GM20431 (cell line): ENCODE data around the gene UBC.
"Not testable (repeated sequence)": the region's sequence is repeated elsewhere in the genome, so short reads cannot be mapped to it uniquely, and the experiment has no call there.

Experiments used
- in situ Hi-C: fragments of 300-500 bp; cut with MseI, MboI; formaldehyde crosslinking; loops from one replicate; pipeline ENCODE4 v1.15.0; 2020; ENCODE audit warnings: low sequenced_read_pairs; ENCODE audit not compliant: unreplicated experiment

Gene UBC

DNA sequence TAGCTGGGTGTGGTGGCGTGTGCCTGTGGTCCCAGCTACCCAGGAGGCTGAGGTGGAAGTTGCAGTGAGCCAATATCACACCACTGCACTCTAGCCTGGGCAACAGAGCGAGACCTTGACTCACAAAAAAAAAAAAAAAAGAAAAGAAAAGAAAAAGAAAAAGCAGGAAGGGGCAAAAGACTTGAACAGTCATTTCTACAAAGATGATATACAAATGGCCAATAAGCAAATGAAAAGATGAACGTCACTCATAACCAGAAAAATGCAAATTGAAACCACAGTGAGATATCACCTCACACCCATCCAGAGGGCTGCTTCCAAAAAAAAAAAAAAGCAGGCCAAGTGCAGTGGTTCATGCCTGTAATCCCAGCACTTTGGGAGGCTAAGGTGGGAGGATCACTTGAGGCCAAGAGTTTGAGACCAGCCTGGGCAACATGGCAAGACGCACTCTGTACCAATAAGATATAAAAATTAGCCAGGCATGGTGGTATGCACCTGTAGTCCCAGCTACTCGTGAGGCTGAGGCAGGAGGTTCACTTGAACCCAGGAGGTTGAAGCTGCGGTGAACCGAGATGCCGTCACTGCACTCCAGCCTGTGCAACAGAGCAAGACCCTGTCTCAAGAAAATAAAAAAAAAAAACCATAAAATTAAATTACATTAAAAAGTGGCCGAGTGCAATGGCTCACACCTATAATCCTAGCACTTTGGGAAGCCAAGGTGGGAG, 20.5 kb downstream of the UBC start:
- in situ Hi-C loops = no loop called here

GRCh38 chr12:124888260-124888659, 26.2 kb downstream of the UBC start:
- in situ Hi-C loops = no loop called here

DNA sequence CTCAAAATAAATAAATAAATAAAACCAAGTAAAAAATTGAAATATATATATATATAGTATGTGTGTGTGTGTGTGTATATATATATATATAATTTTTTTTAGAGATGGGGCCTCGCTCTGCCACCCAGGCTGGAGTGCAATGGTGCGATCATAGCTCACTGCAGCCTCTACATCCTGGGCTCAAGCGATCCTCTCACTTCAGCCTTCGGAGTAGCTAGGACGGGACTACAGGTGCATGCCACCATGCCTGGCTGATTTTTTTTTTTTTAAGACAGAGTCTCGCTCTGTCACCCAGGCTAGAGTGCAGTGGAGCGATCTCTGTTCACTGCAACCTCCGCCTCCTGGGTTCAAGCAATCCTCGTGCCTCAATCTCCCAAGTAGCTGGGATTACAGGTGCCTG, 26.7 kb downstream of the UBC start:
- in situ Hi-C loops = not testable (repeated sequence)

DNA sequence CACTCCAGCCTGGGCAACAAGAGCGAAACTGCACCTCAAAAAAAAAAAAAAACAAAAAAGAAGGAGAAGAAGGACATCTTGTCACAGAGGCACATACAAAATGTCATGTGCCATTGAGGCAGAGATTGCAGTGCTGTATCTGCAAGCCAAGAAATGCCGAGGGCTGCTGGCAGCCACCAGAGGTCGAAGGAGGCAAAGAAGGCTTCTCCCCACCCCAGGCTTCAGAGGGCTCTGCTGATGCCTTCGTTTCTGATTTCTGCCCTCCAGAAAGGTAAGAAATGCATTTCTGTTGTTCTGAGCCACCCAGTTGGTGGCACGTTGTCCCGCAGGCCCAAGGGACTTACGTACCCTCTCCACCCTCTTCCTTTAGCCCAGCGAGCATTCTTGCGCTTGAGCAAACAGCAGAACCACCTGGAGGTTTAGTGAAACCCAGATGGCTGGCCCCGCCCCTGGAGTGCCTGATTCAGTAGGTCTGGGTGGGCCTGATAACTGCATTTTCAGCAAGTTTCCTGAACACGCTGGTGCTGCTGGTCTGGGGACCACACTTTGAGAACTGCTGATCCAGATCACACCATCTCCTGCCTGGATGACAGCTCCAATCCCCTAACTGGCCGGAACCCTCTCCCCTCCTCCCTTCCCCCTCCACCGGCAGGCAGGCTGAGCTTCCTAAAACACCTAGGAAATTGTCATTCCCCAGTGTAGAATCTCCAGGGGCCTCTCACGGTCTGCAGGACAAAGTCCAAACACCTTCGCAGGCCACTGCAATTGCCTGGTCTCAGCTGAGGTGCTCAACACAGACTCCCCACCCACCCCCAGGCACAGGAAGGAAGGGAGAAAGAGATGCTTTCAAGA, 29.6 kb downstream of the UBC start:
- in situ Hi-C loops = no loop called here

GRCh38 chr12:124883263-124884130, 31.0 kb downstream of the UBC start:
- in situ Hi-C loops = no loop called here

DNA sequence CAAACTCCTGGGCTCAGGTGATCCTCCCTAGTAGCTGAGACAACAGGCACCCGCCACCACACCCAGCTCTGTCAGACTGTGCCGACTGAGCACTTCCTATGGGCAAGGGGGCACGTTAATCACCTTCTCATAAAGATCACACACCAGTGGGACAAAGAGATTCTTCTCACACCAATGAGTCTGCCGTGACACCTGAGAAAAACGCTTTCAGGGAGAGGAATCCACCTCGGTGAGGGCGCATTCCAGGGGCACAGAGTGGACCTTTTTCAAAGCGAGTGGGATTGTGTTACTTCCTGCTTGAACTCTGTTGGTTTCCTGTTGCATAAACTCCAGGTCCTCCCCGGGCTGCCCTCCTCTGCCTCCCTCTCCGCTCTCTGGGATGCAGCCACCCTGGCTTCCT, 33.3 kb downstream of the UBC start:
- in situ Hi-C loops = no loop called here

DNA sequence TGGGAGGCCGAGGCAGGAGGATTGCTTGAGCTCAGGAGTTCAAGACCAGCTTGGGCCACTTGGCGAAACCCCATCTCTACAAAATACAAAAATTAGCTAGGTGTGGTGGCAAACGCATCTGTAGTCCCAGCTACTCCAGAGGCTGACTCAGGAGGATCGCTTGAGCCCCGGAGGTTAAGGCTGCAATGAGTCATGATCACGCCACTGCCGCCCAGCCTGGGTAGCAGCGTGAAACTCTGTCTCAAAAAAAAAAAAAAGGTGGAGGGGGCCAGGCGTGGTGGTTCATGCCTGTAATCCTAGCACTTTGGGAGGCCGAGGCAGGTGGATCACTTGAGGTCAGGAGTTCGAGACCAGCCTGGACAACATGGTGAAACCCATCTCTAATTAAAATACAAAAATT, 34.1 kb downstream of the UBC start:
- in situ Hi-C loops = not testable (repeated sequence)

DNA sequence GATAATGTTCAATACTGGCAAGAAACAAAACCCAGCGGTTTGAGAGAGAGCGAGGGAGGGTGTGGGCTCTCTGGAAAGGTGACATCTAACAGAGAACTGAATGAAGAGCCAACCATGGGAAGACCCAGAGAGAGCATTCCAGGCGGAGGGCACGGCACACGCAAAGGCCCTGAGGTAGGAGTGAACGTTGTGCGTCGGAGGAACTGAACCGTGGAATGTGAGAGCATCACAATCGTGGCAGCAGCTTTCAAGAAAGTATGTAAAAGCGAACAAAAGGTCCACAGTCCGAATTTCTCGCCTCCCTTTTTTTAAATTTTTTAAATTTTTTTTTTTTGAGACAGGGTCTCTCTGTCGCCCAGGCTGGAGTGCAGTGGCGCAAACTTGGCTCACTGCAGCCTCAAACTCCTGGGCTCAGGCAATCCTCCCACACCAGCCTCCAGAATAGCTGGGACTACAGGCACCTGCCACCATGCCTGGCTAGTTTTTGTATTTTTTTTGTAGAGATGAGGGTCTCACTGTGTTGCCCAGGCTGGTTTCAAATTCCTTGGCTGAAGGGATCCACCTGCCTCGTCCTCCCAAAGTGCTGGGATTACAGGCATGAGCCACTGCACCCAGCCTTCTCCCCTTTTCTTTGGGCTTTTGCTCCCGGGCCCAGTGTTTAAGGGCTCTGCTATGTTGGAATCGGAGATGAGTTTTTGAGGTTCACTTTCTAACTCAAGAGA, 35.5 kb downstream of the UBC start:
- in situ Hi-C loops = no loop called here

DNA sequence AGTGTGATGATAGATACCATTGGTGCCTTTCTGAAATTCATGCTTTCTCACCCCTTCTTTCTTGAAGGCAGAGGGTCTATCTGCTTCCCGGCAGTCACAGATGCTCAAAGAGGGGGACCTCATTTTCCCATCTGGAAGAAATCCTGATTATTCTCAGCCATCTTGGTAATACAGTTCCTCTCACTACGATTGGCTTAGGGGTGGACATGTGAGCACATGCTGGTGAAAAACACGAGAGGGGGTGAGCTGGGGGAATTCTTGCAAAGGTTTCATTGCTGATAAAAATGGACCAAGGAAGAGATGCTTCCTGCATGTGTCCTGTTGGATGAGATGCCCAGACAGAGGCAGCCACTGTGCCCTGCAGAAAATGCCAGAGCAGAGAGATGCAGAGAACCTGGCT, 37.0 kb downstream of the UBC start:
- in situ Hi-C loops = no loop called here

DNA sequence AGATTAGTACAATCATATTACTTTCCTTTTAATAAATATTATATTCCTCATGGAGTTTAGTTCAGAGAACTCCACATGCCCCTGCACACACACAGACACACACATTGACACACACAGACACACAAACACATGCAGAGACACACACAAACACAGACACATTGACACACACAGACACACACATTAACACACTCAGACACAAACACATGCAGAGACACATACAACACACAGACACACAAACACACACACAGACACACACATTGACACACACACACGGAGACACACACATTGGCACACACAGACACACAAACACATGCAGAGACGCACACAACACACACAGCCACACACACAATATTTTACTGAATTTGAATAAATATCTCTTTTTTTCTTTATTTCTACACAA, 38.3 kb downstream of the UBC start:
- in situ Hi-C loops = no loop called here

DNA sequence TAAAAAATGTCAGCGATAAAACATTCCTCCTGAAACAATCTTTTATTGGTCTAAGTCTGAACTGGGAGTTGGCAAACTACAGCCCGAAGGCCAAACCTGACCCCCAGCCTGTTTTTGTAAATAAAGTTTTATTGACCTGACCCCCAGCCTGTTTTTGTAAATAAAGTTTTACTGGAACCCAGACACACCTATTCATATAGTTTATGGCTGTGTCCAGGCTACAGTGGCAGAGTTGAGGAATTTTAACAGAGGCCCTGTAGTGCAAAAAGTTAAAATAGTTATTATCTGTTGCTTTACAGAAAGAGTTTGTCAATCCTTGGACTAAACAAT, 38.7 kb downstream of the UBC start:
- in situ Hi-C loops = no loop called here

- in situ Hi-C loops = no loop called here
These were observed 39.3 kb downstream of the UBC start for GRCh38 chr12:124874988-124875802.

- in situ Hi-C loops = no loop called here
These were observed 40.3 kb downstream of the UBC start for GRCh38 chr12:124874188-124874587.

DNA sequence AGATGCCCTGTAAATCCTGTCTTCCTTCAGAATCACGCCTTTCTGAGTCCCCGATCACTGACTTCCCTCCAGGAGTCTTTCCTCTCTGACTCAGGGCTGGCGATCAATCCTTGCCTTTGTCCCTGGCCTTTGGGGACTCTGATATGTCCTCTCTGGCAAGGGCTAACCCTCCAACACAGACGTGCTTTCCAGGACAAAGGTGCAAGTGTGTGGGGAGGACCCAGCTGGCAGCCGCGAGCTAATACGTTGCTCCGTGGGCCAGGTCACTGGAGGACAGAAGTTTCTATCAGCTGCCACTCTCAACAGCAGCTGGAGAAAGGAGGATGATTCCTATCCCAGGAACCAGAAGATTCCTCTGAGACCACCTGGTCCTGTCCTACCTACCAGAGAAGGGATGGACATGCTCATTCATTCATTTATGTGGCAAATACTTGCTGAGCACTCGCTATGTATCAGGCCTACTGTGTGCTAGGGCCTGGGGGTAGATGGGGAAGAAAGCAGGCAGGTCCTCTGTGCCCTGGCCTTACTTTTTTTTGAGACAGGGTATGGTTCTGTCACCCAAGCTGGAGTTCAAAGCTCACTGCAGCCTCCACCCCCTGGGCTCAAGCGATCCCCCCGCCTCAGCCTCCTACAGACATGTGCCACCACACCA, 42.3 kb downstream of the UBC start:
- in situ Hi-C loops = no loop called here

DNA sequence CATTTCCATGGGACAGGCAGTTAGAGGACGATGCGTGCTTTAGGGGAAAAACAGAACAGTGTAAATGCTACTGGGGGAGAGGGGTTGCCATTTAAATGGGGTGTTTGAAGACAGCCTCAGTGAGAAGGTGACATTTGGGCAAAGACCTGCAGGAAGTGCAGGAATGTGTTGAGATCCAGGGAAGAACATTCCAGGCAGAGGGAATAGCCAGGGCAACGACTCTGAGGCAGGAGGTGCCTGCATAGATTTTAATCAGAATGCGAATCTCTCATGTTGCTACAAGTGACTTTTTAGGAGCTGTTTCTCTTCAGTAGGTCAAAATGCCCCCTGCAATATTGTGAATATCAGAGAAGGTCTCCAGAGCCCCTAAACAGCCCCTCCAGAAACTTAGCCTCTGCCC, 43.2 kb downstream of the UBC start:
- in situ Hi-C loops = no loop called here

GRCh38 chr12:124870515-124870914, 43.9 kb downstream of the UBC start:
- in situ Hi-C loops = no loop called here

DNA sequence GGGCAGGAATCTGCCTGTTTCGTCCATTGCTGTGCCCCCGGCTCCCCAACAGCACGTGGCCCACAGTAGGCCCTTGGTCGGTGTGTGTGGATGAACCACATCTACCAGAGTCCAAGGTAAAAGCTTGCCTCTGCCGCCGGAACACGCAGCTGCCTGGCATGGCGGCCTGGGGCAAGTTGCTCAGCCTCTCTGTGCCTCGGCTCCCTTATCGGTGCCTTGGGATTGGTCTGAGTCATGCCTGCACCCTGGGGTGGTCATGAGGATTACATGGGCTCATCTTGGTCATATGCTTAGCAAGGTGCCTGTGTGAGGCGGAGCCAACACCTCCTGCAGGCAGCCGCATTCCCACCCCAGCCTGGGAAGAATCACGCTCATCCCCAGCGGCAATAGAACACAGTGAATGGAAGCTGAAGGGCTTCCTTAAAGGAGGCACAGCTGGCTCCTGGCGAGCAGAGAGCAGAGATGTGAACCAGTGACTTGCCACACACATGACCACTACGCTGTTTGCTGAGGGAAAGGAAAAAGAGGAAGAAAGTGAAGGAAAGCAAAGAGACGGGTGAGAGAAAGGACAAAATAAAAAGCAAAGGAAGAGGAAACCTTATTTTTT, 45.3 kb downstream of the UBC start:
- in situ Hi-C loops = no loop called here

- in situ Hi-C loops = no loop called here
These were observed 46.0 kb downstream of the UBC start for GRCh38 chr12:124868252-124869058.
